A549 (cell line): ENCODE results near the gene NDUFB5. TPM values are rescaled to one million over a fixed set of nuclear protein-coding genes. Genes with fewer than 3 reads are reported as not detected.

Source experiments
- ATAC-seq, 2 experiments: fragments of 200-7000 bp in 1 of 2; fragments of >200 bp in 1 of 2; cut with Nextera tagmentation in 1 of 2; cut with Tn5 transposase in 1 of 2; 3 replicates each; pipeline versions ENCODE4 v1.8.0 to v1.9.1; 2018 to 2020; ENCODE audit warnings: mild to moderate bottlenecking in 1 of 2, moderate library complexity in 1 of 2
- CTCF ChIA-PET: fragments of 300-600 bp; sonication (Branson Sonifier 250); formaldehyde crosslinking; extraction: SDS; loops from one replicate; lab custom pipeline; 2021; ENCODE audit warnings: antibody characterized with exemption, inconsistent platforms; lab: Yijun Ruan, JAX
- POLR2A ChIA-PET: fragments of 350-600 bp; formaldehyde crosslinking; extraction: SDS; loops from one replicate; lab custom pipeline; 2021; ENCODE audit warnings: antibody characterized with exemption, inconsistent platforms; lab: Yijun Ruan, JAX
- DNase-seq, 2 experiments: peaks; one replicate each; pipeline versions ENCODE4 v3.0.0 to v3.0.0-alpha.2; 2011 to 2016; ENCODE audit warnings: low read depth in 1 of 2, low spot score in 1 of 2
- FAIRE-seq: peaks from 2 replicates; lab custom pipeline; 2011; peaks lifted over from hg19 to GRCh38; lab: Jason Lieb, UNC
- H3K27ac ChIP-seq, 2 experiments: fragments of >200 bp; sonication (Bioruptor Twin); formaldehyde crosslinking; 3 replicates each; pipeline ENCODE4 v1.5.1; 2016 to 2017
- H3K4me1 ChIP-seq: fragments of >200 bp; sonication (Bioruptor Twin); formaldehyde crosslinking; 3 replicates; pipeline ENCODE4 v1.6.1; 2016
- H3K4me2 ChIP-seq: fragments of >200 bp; sonication (Bioruptor Twin); formaldehyde crosslinking; 3 replicates; pipeline ENCODE4 v1.6.1; 2016
- H3K4me3 ChIP-seq: fragments of >200 bp; sonication (Bioruptor Twin); formaldehyde crosslinking; 3 replicates; pipeline ENCODE4 v1.5.1; 2016
- H3K9me3 ChIP-seq: fragments of >200 bp; sonication (Bioruptor Twin); formaldehyde crosslinking; 3 replicates; pipeline ENCODE4 v1.6.1; 2016
- ATOH8 ChIP-seq: fragments of 250-450 bp; sonication (Bioruptor Pico); IDR thresholded peaks from 2 replicates; pipeline ENCODE4 v1.5.0; 2020; ENCODE audit warnings: low read depth, mild to moderate bottlenecking, moderate library complexity
- BHLHE40 ChIP-seq: IDR thresholded peaks from 2 replicates; pipeline ENCODE4 v1.6.1; 2012; ENCODE audit warnings: low read depth, low read length, inconsistent platforms
- CBX8 ChIP-seq: fragments of 200-600 bp; sonication (generic); IDR thresholded peaks from 2 replicates; pipeline ENCODE4 v1.6.1; 2016
- CHD2 ChIP-seq: fragments of 150-350 bp; IDR thresholded peaks from 2 replicates; pipeline ENCODE4 v1.6.1; 2014; ENCODE audit warnings: low read length; ENCODE audit not compliant: partially characterized antibody
- CHD4 ChIP-seq: fragments of 200-600 bp; sonication (generic); IDR thresholded peaks from 2 replicates; pipeline ENCODE4 v1.6.1; 2016; ENCODE audit warnings: antibody characterized with exemption, mild to moderate bottlenecking, borderline replicate concordance
- CTCF ChIP-seq: fragments of >200 bp; sonication (Bioruptor Twin); formaldehyde crosslinking; IDR thresholded peaks from 3 replicates; pipeline ENCODE4 v1.5.1; 2016
- EHF ChIP-seq: fragments of 250-450 bp; sonication (Bioruptor Pico); IDR thresholded peaks from 2 replicates; pipeline ENCODE4 v1.5.0; 2020; ENCODE audit warnings: mild to moderate bottlenecking
- EHMT2 ChIP-seq: fragments of 200-600 bp; sonication (generic); IDR thresholded peaks from 2 replicates; pipeline ENCODE4 v1.6.1; 2016; ENCODE audit warnings: antibody characterized with exemption, low read depth, mild to moderate bottlenecking, moderate library complexity
- ESRRA ChIP-seq: fragments of 150-350 bp; IDR thresholded peaks from 2 replicates; pipeline ENCODE4 v1.6.1; 2014; ENCODE audit warnings: mild to moderate bottlenecking, low read length, borderline replicate concordance
- GATA3 ChIP-seq: IDR thresholded peaks from 2 replicates; pipeline ENCODE4 v1.6.1; 2012; ENCODE audit warnings: borderline replicate concordance
- HDAC2 ChIP-seq: fragments of 200-600 bp; sonication (generic); IDR thresholded peaks from 2 replicates; pipeline ENCODE4 v1.6.1; 2016
- HEYL ChIP-seq: fragments of 250-450 bp; sonication (Bioruptor Pico); IDR thresholded peaks from 2 replicates; pipeline ENCODE4 v1.8.0; 2021; ENCODE audit warnings: mild to moderate bottlenecking, moderate library complexity
- HOXA7 ChIP-seq: fragments of 250-450 bp; sonication (Bioruptor Pico); IDR thresholded peaks from 2 replicates; pipeline ENCODE4 v1.5.0; 2020; ENCODE audit warnings: mild to moderate bottlenecking, moderate library complexity
- HOXB5 ChIP-seq: fragments of 250-450 bp; sonication (Bioruptor Pico); IDR thresholded peaks from 2 replicates; pipeline ENCODE4 v1.5.0; 2020; ENCODE audit warnings: mild to moderate bottlenecking, moderate library complexity
- KDM1A ChIP-seq: fragments of 200-600 bp; sonication (generic); IDR thresholded peaks from 2 replicates; pipeline ENCODE4 v1.6.1; 2016; ENCODE audit warnings: low read depth, mild to moderate bottlenecking
- MAFK ChIP-seq: fragments of 450-650 bp; IDR thresholded peaks from 2 replicates; pipeline ENCODE4 v1.6.1; 2014; ENCODE audit not compliant: partially characterized antibody
- MAZ ChIP-seq: fragments of 150-350 bp; IDR thresholded peaks from 2 replicates; pipeline ENCODE4 v1.6.1; 2014; ENCODE audit warnings: antibody characterized with exemption, low read depth, low read length, borderline replicate concordance
- NR3C1 ChIP-seq: fragments of >200 bp; sonication (Bioruptor Twin); formaldehyde crosslinking; IDR thresholded peaks from 3 replicates; pipeline ENCODE4 v1.6.1; 2017
- POLR2A ChIP-seq: IDR thresholded peaks from 2 replicates; pipeline ENCODE4 v1.6.1; 2012; ENCODE audit warnings: mild to moderate bottlenecking, low read length
- POLR2AphosphoS2 ChIP-seq: conservative IDR thresholded peaks from 2 replicates; pipeline ENCODE4 v1.6.1; 2012; ENCODE audit warnings: low read length, improper control_type of control experiment, inconsistent platforms
- RARB ChIP-seq: fragments of 250-450 bp; sonication (Bioruptor Pico); IDR thresholded peaks from 2 replicates; pipeline ENCODE4 v1.8.0; 2021; ENCODE audit warnings: mild to moderate bottlenecking, moderate library complexity
- REST ChIP-seq: fragments of 200-600 bp; sonication (generic); IDR thresholded peaks from 2 replicates; pipeline ENCODE4 v1.6.1; 2016; ENCODE audit warnings: antibody characterized with exemption, mild to moderate bottlenecking, moderate library complexity
- RFX5 ChIP-seq: fragments of 450-650 bp; IDR thresholded peaks from 2 replicates; pipeline ENCODE4 v1.7.1; 2014; ENCODE audit warnings: antibody characterized with exemption, mild to moderate bottlenecking, moderate library complexity
- SMC3 ChIP-seq: fragments of >200 bp; sonication (Bioruptor Twin); formaldehyde crosslinking; IDR thresholded peaks from 3 replicates; pipeline ENCODE4 v1.6.1; 2018; ENCODE audit warnings: inconsistent platforms
- TFCP2L1 ChIP-seq: fragments of 250-450 bp; sonication (Bioruptor Pico); IDR thresholded peaks from 2 replicates; pipeline ENCODE4 v1.5.0; 2021; ENCODE audit warnings: mild to moderate bottlenecking
- USF2 ChIP-seq: fragments of 450-650 bp; IDR thresholded peaks from 2 replicates; pipeline ENCODE4 v1.6.1; 2014; ENCODE audit warnings: antibody characterized with exemption
- ZFP36 ChIP-seq: fragments of 450-650 bp; IDR thresholded peaks from 2 replicates; pipeline ENCODE4 v1.6.1; 2014; ENCODE audit warnings: borderline replicate concordance; ENCODE audit not compliant: partially characterized antibody
- ZSCAN20 ChIP-seq: fragments of 250-450 bp; sonication (Bioruptor Pico); IDR thresholded peaks from 2 replicates; pipeline ENCODE4 v1.8.0; 2022; ENCODE audit warnings: mild to moderate bottlenecking, moderate library complexity
- WGBS: methylation state at CpG from one replicate; pipeline ENCODE4 v1.1.6; 2017; ENCODE audit errors: missing lambda C conversion rate; 5-methylcytosine and 5-hydroxymethylcytosine counted together
- polyA plus RNA-seq, 4 experiments: library from polyadenylated mRNA; depleted of rRNA in 3 of 4; stranded (reverse); fragments of >200 nt; fragmentation: RNase III in 1 of 4; extraction: RNeasy Plus Mini Kit Qiagen cat#74134 plus additional on column Dnase treatment in 1 of 4; gene quantifications; 2 replicates in 3 of 4; 3 replicates in 1 of 4; pipeline ENCODE4 v1.2.3, GENCODE V29; 2011 to 2017

Gene NDUFB5
- polyA plus RNA-seq, 2 of the 4 experiments (the other 2 are of a cell fraction), result 65.5 to 66.1 TPM

GRCh38 chr3:179610066-179610465, 5.5 kb downstream of the NDUFB5 start:
- ATAC-seq (no peak), FAIRE-seq (no peak), DNase-seq (no peak)
- H3K4me2 ChIP-seq, result no peak overlapping the region
- ChIA-PET POLR2A (no interaction called here), CTCF (no interaction called here)
- peaks cover 15% of the 10 kb centered on the region; the same call in 1 of the 3 replicates for H3K4me1 ChIP-seq
- H3K4me3 ChIP-seq, result no peak overlapping the region
- WGBS, result 92% methylated on average over 4 of the region's 4 CpGs
- H3K9me3 ChIP-seq, result no peaks in the 10 kb centered on the region
- H3K27ac ChIP-seq, result no peak overlapping the region
- TF ChIP-seq NR3C1 (no peak), HEYL (CRISPR knock-in tag) (no peak), HDAC2 (no peak), BHLHE40 (no peak), RARB (CRISPR knock-in tag) (no peak), MAFK (no peak)
- TF ChIP-seq, all 56 proteins: peak for 0

- 50% methylated on average over 2 of the region's 2 CpGs for WGBS
- ChIA-PET POLR2A (no interaction called here), CTCF (no interaction called here)
- no peak overlapping the region for H3K4me3 ChIP-seq
- ATAC-seq (no peak), FAIRE-seq (no peak), DNase-seq (no peak)
- no peak overlapping the region for H3K4me2 ChIP-seq
- H3K9me3 ChIP-seq, result no peaks in the 10 kb centered on the region
- TF ChIP-seq TFCP2L1 (CRISPR knock-in tag), result no peak
- TF ChIP-seq CBX8, result no peak
- TF ChIP-seq MAZ, result no peak
- no peak for TF ChIP-seq EHMT2
- no peak for TF ChIP-seq HDAC2
- TF ChIP-seq CHD2, result no peak
- no peak for TF ChIP-seq CHD4
- no peak for TF ChIP-seq HOXB5
- TF ChIP-seq ZSCAN20 (CRISPR knock-in tag), result no peak
- no peak for TF ChIP-seq CTCF
- no peak for TF ChIP-seq KDM1A
- TF ChIP-seq HOXA7 (CRISPR knock-in tag), result no peak
- no peak for TF ChIP-seq POLR2AphosphoS2
- peaks cover 10% of the 10 kb centered on the region; the same call in 1 of the 3 replicates for H3K4me1 ChIP-seq
- H3K27ac ChIP-seq, result no peak overlapping the region
These were observed 9.2 kb downstream of the NDUFB5 start for GRCh38 chr3:179613807-179614206.

- ChIA-PET CTCF (no interaction called here), POLR2A (no interaction called here)
- Histone ChIP-seq H3K27ac (no peak overlapping the region), H3K4me3 (no peak overlapping the region), H3K9me3 (no peaks in the 10 kb centered on the region), H3K4me1 (peaks cover 10% of the 10 kb centered on the region; the same call in 1 of the 3 replicates)
- ATAC-seq (no peak), DNase-seq (no peak)
- 82% methylated on average over 4 of the region's 4 CpGs for WGBS
- TF ChIP-seq MAZ (no peak), USF2 (no peak), BHLHE40 (no peak), ZFP36 (no peak), RFX5 (no peak), GATA3 (no peak), REST (no peak), EHF (CRISPR knock-in tag) (no peak), CBX8 (no peak), SMC3 (no peak), POLR2A (no peak), ESRRA (no peak), KDM1A (no peak), EHMT2 (no peak), ATOH8 (CRISPR knock-in tag) (no peak)
- TF ChIP-seq, all 56 proteins: peak for 0
- no peak for FAIRE-seq
- no peak overlapping the region for H3K4me2 ChIP-seq
These were observed 11.0 kb downstream of the NDUFB5 start for GRCh38 chr3:179615458-179616173.
